Keratinocyte (primary cell): Measurements from ENCODE around the gene HSP90AB1. TPM values are rescaled to one million over a fixed set of nuclear protein-coding genes. Genes with fewer than 3 reads are reported as not detected.

Experiments
- DNase-seq: peaks from one replicate; pipeline ENCODE4 v3.0.0-alpha.2; 2011; ENCODE audit warnings: low read depth, missing footprints, low spot score
- FAIRE-seq: peaks from 2 replicates; lab custom pipeline; 2011; peaks lifted over from hg19 to GRCh38; lab: Jason Lieb, UNC
- H2AFZ ChIP-seq: 2 replicates; pipeline ENCODE4 v1.6.0; 2012; ENCODE audit warnings: low read length, control low read depth, inconsistent platforms; ENCODE audit not compliant: control insufficient read depth
- H3K27ac ChIP-seq: 2 replicates; pipeline ENCODE4 v1.5.1; 2011; ENCODE audit warnings: low read length; ENCODE audit not compliant: control insufficient read depth, insufficient read depth
- H3K27me3 ChIP-seq: 3 replicates; pipeline ENCODE4 v1.6.0; 2011; ENCODE audit warnings: low read length; ENCODE audit not compliant: control insufficient read depth, insufficient read depth; ENCODE audit errors: extremely low read depth
- H3K36me3 ChIP-seq, 2 experiments: 2 replicates in 1 of 2; 3 replicates in 1 of 2; pipeline ENCODE4 v1.5.1; 2011; ENCODE audit warnings: low read length in 2 of 2, mild to moderate bottlenecking in 1 of 2; ENCODE audit not compliant: control insufficient read depth in 2 of 2, insufficient read depth in 2 of 2; ENCODE audit errors: extremely low read depth in 1 of 2
- H3K4me1 ChIP-seq: 3 replicates; pipeline ENCODE4 v1.5.1; 2011; ENCODE audit warnings: low read length; ENCODE audit not compliant: control insufficient read depth, insufficient read depth; ENCODE audit errors: extremely low read depth
- H3K4me2 ChIP-seq: 3 replicates; pipeline ENCODE4 v1.6.0; 2011; ENCODE audit warnings: low read depth, low read length; ENCODE audit not compliant: control insufficient read depth, insufficient read depth; ENCODE audit errors: extremely low read depth
- H3K4me3 ChIP-seq, 3 experiments: fragments of 200-600 bp in 1 of 3; sonication (generic) in 1 of 3; 2 replicates in 2 of 3; 3 replicates in 1 of 3; pipeline ENCODE4 v1.5.1; 2011 to 2016; ENCODE audit warnings: low read length in 3 of 3, mild to moderate bottlenecking in 3 of 3, control low read depth in 2 of 3, inconsistent platforms in 1 of 3, low read depth in 1 of 3, mixed read lengths in 1 of 3, mixed run types in 1 of 3, moderate library complexity in 1 of 3; ENCODE audit not compliant: control insufficient read depth in 2 of 3, insufficient read depth in 2 of 3; ENCODE audit errors: extremely low read depth in 1 of 3
- H3K79me2 ChIP-seq: 2 replicates; pipeline ENCODE4 v1.6.0; 2012; ENCODE audit warnings: low read length; ENCODE audit not compliant: control insufficient read depth, insufficient read depth
- H3K9ac ChIP-seq: 3 replicates; pipeline ENCODE4 v1.6.0; 2011; ENCODE audit warnings: low read length; ENCODE audit not compliant: control insufficient read depth, insufficient read depth; ENCODE audit errors: extremely low read depth
- H3K9me1 ChIP-seq: 3 replicates; pipeline ENCODE4 v1.6.0; 2011; ENCODE audit warnings: low read length; ENCODE audit not compliant: control insufficient read depth, insufficient read depth; ENCODE audit errors: extremely low read depth
- H3K9me3 ChIP-seq: 2 replicates; pipeline ENCODE4 v1.5.1; 2012; ENCODE audit warnings: low read depth, low read length; ENCODE audit not compliant: control insufficient read depth
- H4K20me1 ChIP-seq: 3 replicates; pipeline ENCODE4 v1.6.0; 2011; ENCODE audit warnings: low read length; ENCODE audit not compliant: control insufficient read depth, insufficient read depth; ENCODE audit errors: extremely low read depth
- EZH2 ChIP-seq: IDR thresholded peaks from one replicate; pipeline ENCODE4 v1.6.1; 2012; ENCODE audit warnings: inconsistent platforms, mild to moderate bottlenecking, low read length, moderate library complexity
- dilution Hi-C: fragments of 300-500 bp; cut with MboI; formaldehyde crosslinking; loops from one replicate; pipeline ENCODE4 v1.7.0; 2020; ENCODE audit warnings: low sequenced_read_pairs; ENCODE audit not compliant: extremely low pct_ligation_motif_present
- polyA plus RNA-seq, 5 experiments: library from polyadenylated mRNA; depleted of rRNA in 3 of 5; stranded (reverse) in 3 of 5; stranded (forward) in 1 of 5; unstranded in 1 of 5; fragments of >200 nt; gene quantifications; 1 replicate in 1 of 5; 2 replicates in 3 of 5; 3 replicates in 1 of 5; pipeline versions ENCODE4 v1.2.1 to v1.2.3, GENCODE V29; 2011 to 2012; ENCODE audit warnings: missing spikeins in 2 of 5, low read depth in 1 of 5, low replicate concordance in 1 of 5
- TF ChIP-seq, protein P1 (sequence below), 3 experiments: IDR thresholded peaks in 1 of 3; conservative IDR thresholded peaks in 1 of 3; optimal IDR thresholded peaks in 1 of 3; 2 replicates in 2 of 3; 3 replicates in 1 of 3; pipeline versions ENCODE3 to v1.5.1; 2011; ENCODE audit warnings: low read length in 3 of 3, mild to moderate bottlenecking in 3 of 3, moderate library complexity in 2 of 3, control low read depth in 1 of 3, inconsistent platforms in 1 of 3; ENCODE audit not compliant: insufficient read depth in 2 of 3; ENCODE audit errors: extremely low read depth in 1 of 3

Gene HSP90AB1
- polyA plus RNA-seq, 1 donor (not counting 4 experiments of a cell fraction or from before 2014, with no cell fraction given), result 1,089 TPM

DNA sequence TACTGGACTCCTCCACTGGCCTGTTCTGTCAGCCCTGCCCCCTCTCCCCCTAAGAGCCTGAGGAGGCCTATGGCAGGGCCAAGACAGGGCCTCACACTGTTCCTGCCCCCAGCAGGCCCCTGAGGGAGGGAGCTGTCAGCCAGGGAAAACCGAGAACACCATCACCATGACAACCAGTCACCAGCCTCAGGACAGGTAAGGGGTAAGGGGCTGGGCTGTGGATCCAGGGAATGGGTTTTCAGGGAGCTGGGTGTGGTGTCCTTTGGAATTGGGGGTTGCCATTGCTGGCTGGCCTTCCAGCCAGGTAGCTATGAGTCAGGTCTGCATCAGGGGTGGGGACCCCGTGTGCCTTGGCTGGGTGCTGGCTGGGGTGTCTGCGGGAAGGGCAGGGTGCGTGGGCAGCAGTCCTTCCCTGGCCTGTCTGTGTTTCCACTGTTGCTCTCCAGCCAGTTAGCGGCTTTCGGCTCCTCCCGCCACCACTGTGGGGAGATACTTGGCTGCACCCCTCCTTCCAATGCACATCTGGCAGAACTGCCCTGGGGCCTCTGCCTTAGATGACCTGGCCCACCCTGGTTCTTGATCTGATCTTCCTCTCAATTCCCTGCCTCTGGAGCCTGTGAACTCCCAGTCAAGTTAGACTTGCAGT lies 19.6 kb upstream of the HSP90AB1 start:
- H3K9me1 ChIP-seq, result no peaks in the 10 kb centered on the region
- FAIRE-seq (no peak), DNase-seq (no peak)
- no peak overlapping the region for H3K4me3 ChIP-seq
- H3K9ac ChIP-seq, result peak overlapping the region; percentile 6
- TF ChIP-seq, protein P1, sequence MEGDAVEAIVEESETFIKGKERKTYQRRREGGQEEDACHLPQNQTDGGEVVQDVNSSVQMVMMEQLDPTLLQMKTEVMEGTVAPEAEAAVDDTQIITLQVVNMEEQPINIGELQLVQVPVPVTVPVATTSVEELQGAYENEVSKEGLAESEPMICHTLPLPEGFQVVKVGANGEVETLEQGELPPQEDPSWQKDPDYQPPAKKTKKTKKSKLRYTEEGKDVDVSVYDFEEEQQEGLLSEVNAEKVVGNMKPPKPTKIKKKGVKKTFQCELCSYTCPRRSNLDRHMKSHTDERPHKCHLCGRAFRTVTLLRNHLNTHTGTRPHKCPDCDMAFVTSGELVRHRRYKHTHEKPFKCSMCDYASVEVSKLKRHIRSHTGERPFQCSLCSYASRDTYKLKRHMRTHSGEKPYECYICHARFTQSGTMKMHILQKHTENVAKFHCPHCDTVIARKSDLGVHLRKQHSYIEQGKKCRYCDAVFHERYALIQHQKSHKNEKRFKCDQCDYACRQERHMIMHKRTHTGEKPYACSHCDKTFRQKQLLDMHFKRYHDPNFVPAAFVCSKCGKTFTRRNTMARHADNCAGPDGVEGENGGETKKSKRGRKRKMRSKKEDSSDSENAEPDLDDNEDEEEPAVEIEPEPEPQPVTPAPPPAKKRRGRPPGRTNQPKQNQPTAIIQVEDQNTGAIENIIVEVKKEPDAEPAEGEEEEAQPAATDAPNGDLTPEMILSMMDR (optimal IDR thresholded peaks at IDR 0.05 in 1 of 3, IDR thresholded peaks at IDR 0.05 in 1 of 3, conservative IDR thresholded peaks at IDR 0.05 in 1 of 3; ENCODE audit: extremely low read depth in 1 of 3, insufficient read depth in 2 of 3, low read length in 3 of 3), result no peak
- TF ChIP-seq EZH2, result no peak
- peaks cover 14 to 23% of the 10 kb centered on the region in 2 experiments for H3K36me3 ChIP-seq
- dilution Hi-C loops, result no loop called here
- no peaks in the 10 kb centered on the region for H3K9me3 ChIP-seq
- peaks cover 37% of the 10 kb centered on the region for H3K4me1 ChIP-seq
- peaks cover 22% of the 10 kb centered on the region for H3K79me2 ChIP-seq
- H3K4me2 ChIP-seq, result peak overlapping the region; percentile 52
- no peaks in the 10 kb centered on the region for H3K27me3 ChIP-seq
- no peaks in the 10 kb centered on the region for H4K20me1 ChIP-seq
- H3K27ac ChIP-seq, result no peak overlapping the region
- no peak overlapping the region for H2AFZ ChIP-seq

DNA sequence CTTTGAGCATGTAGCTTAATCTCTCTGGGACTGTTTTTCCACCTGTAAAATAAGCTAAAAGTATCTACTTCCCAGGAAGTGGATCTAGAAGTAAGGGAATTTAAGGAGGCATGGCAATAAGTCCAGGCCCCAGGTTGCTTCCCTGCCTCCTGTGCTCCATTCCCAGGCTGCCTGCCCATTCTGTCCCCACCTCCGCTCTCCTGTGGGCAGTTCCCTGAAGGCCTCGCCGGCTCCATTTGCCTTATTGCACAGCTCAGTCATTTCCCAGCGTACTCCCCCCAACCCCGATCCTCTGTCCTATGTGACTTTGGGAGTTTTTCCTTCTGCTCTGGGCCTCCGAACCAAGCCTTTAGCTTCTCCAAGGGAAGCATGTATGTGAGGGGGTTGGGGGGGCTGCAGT lies 18.9 kb upstream of the HSP90AB1 start:
- Histone ChIP-seq H3K27me3 (no peaks in the 10 kb centered on the region), H3K4me2 (no peak overlapping the region), H3K4me1 (peaks cover 35% of the 10 kb centered on the region), H3K27ac (no peak overlapping the region), H2AFZ (no peak overlapping the region), H3K9ac (no peak overlapping the region), H3K4me3 (no peak overlapping the region), H3K9me1 (no peaks in the 10 kb centered on the region), H3K79me2 (peaks cover 22% of the 10 kb centered on the region), H3K36me3 (peaks cover 14 to 27% of the 10 kb centered on the region in 2 experiments), H3K9me3 (no peaks in the 10 kb centered on the region), H4K20me1 (no peaks in the 10 kb centered on the region)
- FAIRE-seq (no peak), DNase-seq (no peak)
- dilution Hi-C loops, result no loop called here
- TF ChIP-seq, protein P1 (optimal IDR thresholded peaks at IDR 0.05 in 1 of 3, IDR thresholded peaks at IDR 0.05 in 1 of 3, conservative IDR thresholded peaks at IDR 0.05 in 1 of 3; ENCODE audit: extremely low read depth in 1 of 3, insufficient read depth in 2 of 3, low read length in 3 of 3), result no peak
- TF ChIP-seq EZH2, result no peak
